Stimulated activated CD8-positive, alpha-beta memory T cell treated with anti-CD3 and anti-CD28 coated beads, Interleukin-7, amount 100 ng/mL, for 4 hours (primary cell): Measurements from ENCODE around the gene KCNIP3.
"Not testable (repeated sequence)": the region's sequence is repeated elsewhere in the genome, so short reads cannot be mapped to it uniquely, and the experiment has no call there.

Experiments
- DNase-seq, 2 donors: peaks; one replicate each; pipeline ENCODE4 v3.0.0-alpha.2; 2020; ENCODE audit warnings: low read depth in 2 of 2

Gene KCNIP3

GRCh38 chr2:95372216-95372829, 75.2 kb downstream of the KCNIP3 start:
- DNase-seq: no peak

- no peak for DNase-seq
Measured at GRCh38 chr2:95372845-95373244, 75.7 kb downstream of the KCNIP3 start.

- no peak for DNase-seq
Measured at GRCh38 chr2:95374029-95374428, 76.9 kb downstream of the KCNIP3 start.

DNA sequence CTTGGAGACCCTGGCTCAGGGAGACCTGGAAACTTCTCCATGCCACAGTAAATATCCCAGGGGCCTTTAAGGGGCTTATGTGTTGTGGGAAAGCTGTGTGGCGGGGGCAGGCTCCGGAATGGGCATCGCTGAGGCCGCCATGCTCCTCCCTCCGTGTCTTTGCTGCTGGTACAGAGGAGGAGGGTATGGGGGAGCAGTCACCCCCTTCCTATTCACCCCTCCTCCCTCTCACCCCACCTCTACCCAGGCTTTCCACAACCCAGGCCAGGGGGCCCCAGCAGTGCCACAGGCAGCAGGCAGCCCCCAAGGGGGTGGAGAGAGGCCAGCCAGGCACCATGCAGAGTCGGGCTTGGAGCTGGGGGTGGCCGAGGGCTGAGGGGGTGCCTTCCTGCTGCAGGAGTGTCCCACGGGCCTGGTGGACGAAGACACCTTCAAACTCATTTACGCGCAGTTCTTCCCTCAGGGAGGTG, 77.3 kb downstream of the KCNIP3 start:
- no peak for DNase-seq

- no peak for DNase-seq
Measured at GRCh38 chr2:95374921-95375471, 77.8 kb downstream of the KCNIP3 start.

GRCh38 chr2:95375532-95376150, 78.5 kb downstream of the KCNIP3 start:
- no peak for DNase-seq

GRCh38 chr2:95376311-95377215, 79.4 kb downstream of the KCNIP3 start:
- no peak for DNase-seq

- no peak for DNase-seq
Measured at GRCh38 chr2:95377216-95378123, 80.3 kb downstream of the KCNIP3 start.

DNA sequence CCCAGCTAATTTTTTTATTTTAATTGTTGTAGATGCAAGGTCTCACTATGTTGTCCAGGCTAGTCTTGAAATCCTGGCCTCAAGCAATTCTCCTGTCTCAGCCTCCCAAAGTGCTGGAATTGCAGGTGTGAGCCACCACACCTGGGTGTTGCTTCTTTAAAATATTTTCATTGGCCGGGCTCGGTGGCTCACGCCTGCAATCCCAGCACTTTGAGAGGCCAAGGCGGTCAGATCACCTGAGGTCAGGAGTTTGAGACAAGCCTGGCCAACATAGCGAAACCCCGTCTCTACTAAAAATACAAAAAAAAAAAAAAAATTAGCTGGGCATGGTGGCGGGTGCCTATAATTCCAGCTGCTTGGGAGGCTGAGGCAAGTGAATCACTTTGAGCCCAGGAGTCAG, 81.1 kb downstream of the KCNIP3 start:
- not testable (repeated sequence) for DNase-seq

DNA sequence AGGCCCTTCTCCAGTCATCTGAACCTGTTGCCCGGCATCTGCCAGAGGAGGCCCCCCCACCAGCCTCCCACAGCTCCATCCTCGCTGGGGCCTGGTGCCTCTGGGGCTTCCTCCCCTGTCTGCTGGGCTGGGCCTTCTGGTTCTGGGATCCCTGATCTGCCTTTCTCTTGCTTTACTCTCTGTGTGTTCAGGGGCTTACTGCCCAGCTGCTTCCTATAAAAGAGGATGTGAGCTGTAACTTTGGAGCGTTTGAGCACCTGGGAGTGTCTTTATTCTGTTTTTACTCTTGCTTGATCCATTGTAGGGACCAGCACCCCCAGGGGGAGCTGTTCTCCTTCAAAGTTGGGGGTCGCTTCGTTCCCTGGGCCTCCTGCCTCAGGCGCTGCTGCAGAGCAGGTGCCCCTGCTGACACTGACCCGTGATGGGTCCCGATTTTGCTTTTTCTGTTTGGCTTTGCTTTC, 82.3 kb downstream of the KCNIP3 start:
- DNase-seq: no peak

DNA sequence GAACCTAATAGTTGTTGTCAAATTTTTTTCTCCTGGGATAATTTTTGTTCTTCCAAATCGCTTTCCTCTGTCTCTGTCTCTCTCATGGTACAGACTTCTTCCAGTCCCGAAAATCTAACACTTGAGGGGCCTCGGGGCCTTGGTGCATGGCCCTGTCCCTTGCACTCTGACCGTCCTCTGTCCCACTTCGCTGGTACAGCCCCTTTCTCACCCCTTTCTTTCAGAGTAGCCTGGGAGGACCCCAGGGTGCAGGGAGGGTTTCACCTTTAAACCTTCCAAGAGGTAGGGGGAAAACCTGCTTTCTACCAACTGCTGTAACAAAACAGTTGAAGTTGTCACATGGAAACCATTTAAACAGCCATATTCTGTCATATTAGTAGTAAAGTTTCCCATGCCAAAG, 83.1 kb downstream of the KCNIP3 start:
- DNase-seq: no peak

DNA sequence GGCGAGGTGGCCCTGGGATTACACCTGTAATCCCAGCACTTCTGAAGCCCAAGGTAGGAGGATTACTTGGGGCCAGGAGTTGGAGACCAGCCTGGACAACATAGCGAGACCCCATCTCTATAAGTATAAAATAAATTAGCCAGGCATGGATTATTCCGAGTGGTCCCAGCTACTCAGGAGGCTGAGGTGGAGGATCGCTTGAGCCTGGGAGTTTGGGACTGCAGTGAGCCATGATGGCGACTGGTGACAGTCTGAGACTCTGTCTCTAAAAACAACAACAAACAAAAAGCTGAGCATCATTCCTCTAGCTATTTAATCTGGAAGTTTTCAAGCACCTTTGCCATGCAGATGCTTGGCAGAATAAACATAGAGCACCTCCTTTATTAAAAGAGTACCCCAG, 83.6 kb downstream of the KCNIP3 start:
- DNase-seq: no peak

DNA sequence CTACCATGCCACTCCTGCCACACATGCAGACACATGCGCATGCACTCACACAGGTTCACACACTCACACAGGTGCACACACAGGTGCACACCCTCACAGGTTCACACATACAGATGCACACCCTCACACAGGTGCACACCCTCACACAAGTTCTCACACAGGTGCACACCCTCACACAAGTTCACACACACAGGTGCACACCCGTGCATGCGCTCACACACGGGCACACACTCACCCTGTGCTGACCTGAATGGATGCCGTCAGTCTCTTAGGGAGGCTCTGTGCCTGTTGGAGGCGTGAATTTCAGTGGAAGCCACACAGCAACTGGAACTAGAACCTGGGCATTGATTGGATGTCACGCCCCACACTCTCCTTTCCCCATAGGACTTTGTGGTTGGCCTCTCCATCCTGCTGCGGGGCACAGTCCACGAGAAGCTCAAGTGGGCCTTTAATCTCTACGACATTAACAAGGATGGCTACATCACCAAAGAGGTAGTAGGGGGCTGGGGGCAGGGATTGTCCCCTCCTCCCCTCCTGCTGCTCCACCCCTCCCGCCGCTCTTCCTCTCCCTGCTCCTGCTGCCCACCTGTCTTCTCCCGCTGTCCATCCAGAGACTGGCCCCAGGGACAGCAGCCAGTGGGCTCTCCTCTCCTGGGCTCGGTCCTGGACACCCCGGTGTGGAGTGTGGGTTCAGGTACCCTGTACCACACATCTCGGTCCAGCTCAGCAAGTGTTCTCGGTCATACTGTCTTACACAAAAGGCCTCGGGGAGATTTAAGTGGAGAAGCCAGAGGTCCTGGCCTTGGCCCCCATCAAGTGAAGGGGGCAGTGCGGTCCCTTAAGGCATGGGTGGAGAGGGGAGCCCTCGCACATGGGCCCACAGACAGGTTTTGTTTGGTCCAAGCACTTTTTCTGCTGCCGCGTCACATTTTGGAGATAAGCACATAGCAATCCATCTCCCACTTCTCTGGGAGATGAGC, 84.4 kb downstream of the KCNIP3 start:
- no peak for DNase-seq

GRCh38 chr2:95382192-95382591, 85.0 kb downstream of the KCNIP3 start:
- no peak for DNase-seq

DNA sequence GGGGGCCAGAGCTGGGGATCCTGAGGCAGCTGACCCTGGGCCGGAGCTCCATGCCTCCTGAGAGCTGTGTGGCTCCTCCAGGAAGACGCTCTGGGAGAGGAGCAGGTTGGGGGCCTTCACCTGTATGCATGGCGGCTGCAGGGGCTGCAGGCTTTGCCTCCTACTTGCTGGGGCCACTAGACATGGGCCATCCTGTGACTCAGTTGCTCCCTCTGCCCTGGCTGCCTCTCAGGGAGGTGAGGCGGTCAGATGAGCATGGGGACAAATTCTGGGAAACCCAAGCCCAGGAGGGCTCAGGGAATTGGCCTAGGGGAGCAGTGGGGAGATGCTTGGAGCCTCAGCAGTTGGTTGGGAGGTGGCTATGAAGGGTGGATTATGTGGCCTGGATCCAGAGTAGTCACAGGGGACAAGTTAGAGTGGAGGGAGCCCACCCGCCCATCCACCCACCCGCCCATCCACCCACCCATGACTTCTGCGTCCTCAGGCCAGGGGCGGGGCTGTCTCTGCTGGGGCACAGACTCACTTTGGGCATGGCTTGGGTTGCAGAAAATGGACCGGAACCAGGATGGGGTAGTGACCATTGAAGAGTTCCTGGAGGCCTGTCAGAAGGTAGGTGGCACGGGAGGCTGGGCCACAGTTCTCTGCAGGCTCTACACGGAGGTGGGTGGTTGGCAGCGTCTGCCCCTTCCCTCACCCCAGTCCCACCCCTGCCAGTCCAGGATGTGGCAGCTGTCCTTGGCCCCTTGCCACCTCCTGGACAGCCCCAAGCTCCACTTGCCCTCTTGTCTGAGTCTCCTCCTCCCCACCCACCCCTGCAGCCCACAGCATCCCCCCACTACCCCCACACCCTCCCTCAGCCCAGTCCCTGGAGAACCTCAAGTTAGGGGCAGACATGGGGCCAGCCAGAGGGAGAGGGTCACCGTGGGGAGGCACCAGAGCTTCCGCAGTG, 85.8 kb downstream of the KCNIP3 start:
- no peak for DNase-seq

GRCh38 chr2:95383635-95384027, 86.5 kb downstream of the KCNIP3 start:
- DNase-seq: no peak

DNA sequence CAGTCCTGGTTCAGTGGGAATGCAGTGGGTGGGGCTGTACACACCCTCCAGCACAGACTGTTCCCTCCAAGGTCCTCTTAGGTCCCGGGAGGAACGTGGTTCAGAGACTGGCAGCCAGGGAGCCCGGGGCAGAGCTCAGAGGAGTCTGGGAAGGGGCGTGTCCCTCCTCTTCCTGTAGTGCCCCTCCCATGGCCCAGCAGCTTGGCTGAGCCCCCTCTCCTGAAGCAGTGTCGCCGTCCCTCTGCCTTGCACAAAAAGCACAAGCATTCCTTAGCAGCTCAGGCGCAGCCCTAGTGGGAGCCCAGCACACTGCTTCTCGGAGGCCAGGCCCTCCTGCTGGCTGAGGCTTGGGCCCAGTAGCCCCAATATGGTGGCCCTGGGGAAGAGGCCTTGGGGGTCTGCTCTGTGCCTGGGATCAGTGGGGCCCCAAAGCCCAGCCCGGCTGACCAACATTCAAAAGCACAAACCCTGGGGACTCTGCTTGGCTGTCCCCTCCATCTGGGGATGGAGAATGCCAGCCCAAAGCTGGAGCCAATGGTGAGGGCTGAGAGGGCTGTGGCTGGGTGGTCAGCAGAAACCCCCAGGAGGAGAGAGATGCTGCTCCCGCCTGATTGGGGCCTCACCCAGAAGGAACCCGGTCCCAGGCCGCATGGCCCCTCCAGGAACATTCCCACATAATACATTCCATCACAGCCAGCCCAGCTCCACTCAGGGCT, 87.9 kb downstream of the KCNIP3 start:
- no peak for DNase-seq

DNA sequence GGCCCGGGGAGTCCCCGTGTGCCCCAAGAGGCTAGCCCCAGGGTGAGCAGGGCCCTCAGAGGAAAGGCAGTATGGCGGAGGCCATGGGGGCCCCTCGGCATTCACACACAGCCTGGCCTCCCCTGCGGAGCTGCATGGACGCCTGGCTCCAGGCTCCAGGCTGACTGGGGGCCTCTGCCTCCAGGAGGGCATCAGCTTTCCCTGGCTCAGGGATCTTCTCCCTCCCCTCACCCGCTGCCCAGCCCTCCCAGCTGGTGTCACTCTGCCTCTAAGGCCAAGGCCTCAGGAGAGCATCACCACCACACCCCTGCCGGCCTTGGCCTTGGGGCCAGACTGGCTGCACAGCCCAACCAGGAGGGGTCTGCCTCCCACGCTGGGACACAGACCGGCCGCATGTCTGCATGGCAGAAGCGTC, 88.4 kb downstream of the KCNIP3 start:
- no peak for DNase-seq
